ENCODE results near the gene GABRA1.

Gene GABRA1

DNA sequence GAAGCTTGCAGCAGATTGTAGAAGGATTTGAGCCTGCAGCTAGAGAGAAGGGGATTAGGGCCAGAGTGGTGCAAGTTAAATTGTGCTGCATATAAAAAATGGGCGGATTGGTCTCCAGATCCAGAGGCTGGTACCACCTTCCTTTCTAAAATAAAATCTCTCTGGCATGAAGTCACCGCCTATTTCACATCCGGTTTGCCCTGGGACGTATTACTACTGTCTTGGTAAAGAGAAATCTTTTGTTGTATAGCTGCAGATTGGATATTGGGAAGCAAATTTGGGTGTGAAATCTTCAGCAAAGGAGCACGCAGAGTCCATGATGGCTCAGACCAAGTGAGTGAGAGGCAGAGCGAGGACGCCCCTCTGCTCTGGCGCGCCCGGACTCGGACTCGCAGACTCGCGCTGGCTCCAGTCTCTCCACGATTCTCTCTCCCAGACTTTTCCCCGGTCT is at the start of gene GABRA1:
GABRA1 (plus strand) TSS at position 180 of the 451 bp plus-strand sequence. CDS start 2,691 bp downstream, outside the sequence.
- no peak within 1 kb of the TSS for H3K27ac ChIP-seq (ENCODE audit: low read depth, low read length)
- no peaks in the 10 kb centered on the region for H3K4me1 ChIP-seq (ENCODE audit: control insufficient read depth, insufficient read depth, low read length)
- no peak within 1 kb of the TSS for H3K9ac ChIP-seq (ENCODE audit: low read length)
- no peaks in the 10 kb centered on the region for H3K36me3 ChIP-seq (ENCODE audit: control insufficient read depth, insufficient read depth, low read length)
- H3K4me3 ChIP-seq (ENCODE audit: low read length): peak within 1 kb of the TSS; percentile 9
- peaks cover 2% of the 10 kb centered on the region for H3K27me3 ChIP-seq (ENCODE audit: control insufficient read depth, insufficient read depth, low read length)

- Histone ChIP-seq H3K4me3 (ENCODE audit: low read length) (no peak overlapping the region), H3K4me1 (ENCODE audit: control insufficient read depth, insufficient read depth, low read length) (no peaks in the 10 kb centered on the region), H3K27ac (ENCODE audit: low read depth, low read length) (no peak overlapping the region), H3K27me3 (ENCODE audit: control insufficient read depth, insufficient read depth, low read length) (no peaks in the 10 kb centered on the region), H3K9ac (ENCODE audit: low read length) (no peak overlapping the region), H3K36me3 (ENCODE audit: control insufficient read depth, insufficient read depth, low read length) (no peaks in the 10 kb centered on the region)
Measured at GRCh38 chr5:161799316-161799715, 48.6 kb upstream of the GABRA1 start.

DNA sequence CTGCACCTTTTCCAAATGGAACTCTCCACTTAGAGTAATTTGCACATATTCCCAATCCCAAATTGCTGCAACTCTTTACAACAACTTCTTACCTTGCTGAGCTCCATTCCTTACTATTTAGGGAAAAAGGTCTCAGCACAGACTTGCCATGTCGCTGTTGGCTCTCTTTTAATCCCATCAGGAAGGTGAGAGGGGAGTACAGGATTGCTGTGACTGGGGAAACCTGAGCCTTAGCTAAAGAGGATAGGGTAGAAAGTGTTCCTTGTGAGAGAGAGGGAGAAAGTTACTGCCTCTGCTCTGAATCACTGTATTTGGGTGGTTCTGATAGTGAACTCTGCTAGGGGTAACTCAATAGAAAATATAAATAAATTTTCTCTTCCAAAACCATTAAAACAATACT is 43.7 kb upstream of the GABRA1 start:
- H3K27ac ChIP-seq (ENCODE audit: low read depth, low read length): no peak overlapping the region
- H3K9ac ChIP-seq (ENCODE audit: low read length): no peak overlapping the region

DNA sequence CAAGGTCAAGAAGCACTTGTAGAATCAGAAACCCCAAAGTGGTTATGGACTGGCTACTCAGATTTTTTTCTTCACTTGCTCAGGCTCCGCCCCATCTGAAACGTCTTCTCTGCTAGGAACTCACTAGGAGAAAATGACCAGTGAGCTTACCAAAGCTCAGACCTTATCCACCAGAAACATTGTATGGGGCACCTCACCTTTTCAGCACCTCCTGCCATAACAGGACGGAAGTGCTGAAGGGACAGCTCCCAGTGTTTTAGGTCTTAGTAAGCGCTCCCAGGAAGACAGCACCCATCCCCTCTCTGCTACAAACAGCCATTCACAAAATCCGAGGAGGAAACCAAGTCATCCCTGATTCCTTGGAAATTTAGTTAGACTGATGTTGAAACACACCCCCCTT is 1.2 kb upstream of the GABRA1 start:
- H3K9ac ChIP-seq (ENCODE audit: low read length): no peak overlapping the region
- H3K4me3 ChIP-seq (ENCODE audit: low read length): no peak overlapping the region
- no peak overlapping the region for H3K27ac ChIP-seq (ENCODE audit: low read depth, low read length)
- H3K4me1 ChIP-seq (ENCODE audit: control insufficient read depth, insufficient read depth, low read length): no peaks in the 10 kb centered on the region
- H3K27me3 ChIP-seq (ENCODE audit: control insufficient read depth, insufficient read depth, low read length): peaks cover 2% of the 10 kb centered on the region
- no peaks in the 10 kb centered on the region for H3K36me3 ChIP-seq (ENCODE audit: control insufficient read depth, insufficient read depth, low read length)

More for the DNA sequence above, 43.7 kb upstream of the GABRA1 start:
- Histone ChIP-seq H3K4me1 (ENCODE audit: control insufficient read depth, insufficient read depth, low read length) (no peaks in the 10 kb centered on the region), H3K27me3 (ENCODE audit: control insufficient read depth, insufficient read depth, low read length) (no peaks in the 10 kb centered on the region), H3K4me3 (ENCODE audit: low read length) (no peak overlapping the region), H3K36me3 (ENCODE audit: control insufficient read depth, insufficient read depth, low read length) (no peaks in the 10 kb centered on the region)

- H3K9ac ChIP-seq (ENCODE audit: low read length): no peak overlapping the region
- no peak overlapping the region for H3K27ac ChIP-seq (ENCODE audit: low read depth, low read length)
- H3K36me3 ChIP-seq (ENCODE audit: control insufficient read depth, insufficient read depth, low read length): no peaks in the 10 kb centered on the region
- H3K4me3 ChIP-seq (ENCODE audit: low read length): no peak overlapping the region
- H3K4me1 ChIP-seq (ENCODE audit: control insufficient read depth, insufficient read depth, low read length): no peaks in the 10 kb centered on the region
- peaks cover 2% of the 10 kb centered on the region for H3K27me3 ChIP-seq (ENCODE audit: control insufficient read depth, insufficient read depth, low read length)
Measured at GRCh38 chr5:161847447-161847846, 473 bp upstream of the GABRA1 start.

- Histone ChIP-seq H3K4me1 (ENCODE audit: control insufficient read depth, insufficient read depth, low read length) (no peaks in the 10 kb centered on the region), H3K9ac (ENCODE audit: low read length) (no peak overlapping the region), H3K27ac (ENCODE audit: low read depth, low read length) (no peak overlapping the region), H3K36me3 (ENCODE audit: control insufficient read depth, insufficient read depth, low read length) (no peaks in the 10 kb centered on the region), H3K27me3 (ENCODE audit: control insufficient read depth, insufficient read depth, low read length) (peaks cover 2% of the 10 kb centered on the region), H3K4me3 (ENCODE audit: low read length) (no peak overlapping the region)
Measured at GRCh38 chr5:161850491-161850890, 2.6 kb downstream of the GABRA1 start.

DNA sequence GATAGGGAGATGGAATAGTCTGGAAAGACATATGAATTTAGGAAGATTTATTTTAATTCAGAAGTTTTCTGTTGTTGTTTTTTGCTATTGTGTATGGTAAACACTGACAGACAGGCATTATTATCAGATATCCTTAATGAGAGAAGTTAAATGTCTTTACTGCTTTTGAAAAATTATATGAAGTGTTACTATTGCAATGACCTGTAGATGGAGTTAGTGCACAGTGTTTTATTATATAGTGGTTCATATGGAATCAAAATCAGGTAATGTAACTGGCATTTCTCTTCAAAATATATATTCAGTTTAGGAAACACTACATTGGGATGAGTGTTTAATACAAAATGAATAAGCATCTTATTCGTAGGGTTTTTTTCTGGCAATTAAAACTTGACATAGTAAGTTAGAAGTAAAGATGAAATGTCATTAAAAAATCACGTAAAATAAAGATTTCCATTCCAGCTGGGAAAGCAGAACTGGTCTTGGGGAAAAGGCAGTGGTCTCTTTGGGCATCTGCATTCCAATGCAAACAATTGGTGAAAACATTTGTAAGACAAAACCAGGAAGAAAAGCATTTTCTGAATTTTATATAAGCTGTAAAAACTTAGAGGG is 3.9 kb downstream of the GABRA1 start:
- H3K4me1 ChIP-seq (ENCODE audit: control insufficient read depth, insufficient read depth, low read length): no peaks in the 10 kb centered on the region
- H3K9ac ChIP-seq (ENCODE audit: low read length): no peak overlapping the region
- H3K27ac ChIP-seq (ENCODE audit: low read depth, low read length): no peak overlapping the region
- H3K4me3 ChIP-seq (ENCODE audit: low read length): no peak overlapping the region
- H3K36me3 ChIP-seq (ENCODE audit: control insufficient read depth, insufficient read depth, low read length): no peaks in the 10 kb centered on the region
- peaks cover 2% of the 10 kb centered on the region for H3K27me3 ChIP-seq (ENCODE audit: control insufficient read depth, insufficient read depth, low read length)

DNA sequence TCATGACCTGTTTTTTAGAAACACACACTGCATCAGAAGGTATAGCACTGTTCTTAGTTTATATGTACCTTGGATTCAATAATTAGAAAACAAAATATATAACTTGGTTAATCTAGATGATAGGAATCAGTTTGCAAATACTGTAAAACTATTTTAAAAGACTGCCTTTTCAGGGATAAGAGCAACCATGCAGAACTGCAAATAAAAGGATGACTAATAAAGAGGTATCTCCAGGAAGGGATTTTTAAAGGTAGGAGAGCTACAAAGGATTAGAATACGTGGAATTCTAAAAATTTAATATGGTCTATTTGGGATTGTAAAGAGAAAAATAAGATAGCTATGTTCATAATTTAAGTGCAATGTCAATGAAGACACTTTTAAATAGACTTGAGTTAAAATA is 9.4 kb downstream of the GABRA1 start:
- Histone ChIP-seq H3K4me3 (ENCODE audit: low read length) (no peak overlapping the region), H3K36me3 (ENCODE audit: control insufficient read depth, insufficient read depth, low read length) (no peaks in the 10 kb centered on the region)

GRCh38 chr5:161863259-161863658 is 15.3 kb downstream of the GABRA1 start:
- no peaks in the 10 kb centered on the region for H3K4me1 ChIP-seq (ENCODE audit: control insufficient read depth, insufficient read depth, low read length)
- H3K9ac ChIP-seq (ENCODE audit: low read length): no peak overlapping the region
- H3K4me3 ChIP-seq (ENCODE audit: low read length): no peak overlapping the region
- no peak overlapping the region for H3K27ac ChIP-seq (ENCODE audit: low read depth, low read length)
- H3K36me3 ChIP-seq (ENCODE audit: control insufficient read depth, insufficient read depth, low read length): no peaks in the 10 kb centered on the region
- no peaks in the 10 kb centered on the region for H3K27me3 ChIP-seq (ENCODE audit: control insufficient read depth, insufficient read depth, low read length)

More for the DNA sequence above, 9.4 kb downstream of the GABRA1 start:
- no peak overlapping the region for H3K27ac ChIP-seq (ENCODE audit: low read depth, low read length)
- H3K27me3 ChIP-seq (ENCODE audit: control insufficient read depth, insufficient read depth, low read length): no peaks in the 10 kb centered on the region
- no peaks in the 10 kb centered on the region for H3K4me1 ChIP-seq (ENCODE audit: control insufficient read depth, insufficient read depth, low read length)
- H3K9ac ChIP-seq (ENCODE audit: low read length): no peak overlapping the region

DNA sequence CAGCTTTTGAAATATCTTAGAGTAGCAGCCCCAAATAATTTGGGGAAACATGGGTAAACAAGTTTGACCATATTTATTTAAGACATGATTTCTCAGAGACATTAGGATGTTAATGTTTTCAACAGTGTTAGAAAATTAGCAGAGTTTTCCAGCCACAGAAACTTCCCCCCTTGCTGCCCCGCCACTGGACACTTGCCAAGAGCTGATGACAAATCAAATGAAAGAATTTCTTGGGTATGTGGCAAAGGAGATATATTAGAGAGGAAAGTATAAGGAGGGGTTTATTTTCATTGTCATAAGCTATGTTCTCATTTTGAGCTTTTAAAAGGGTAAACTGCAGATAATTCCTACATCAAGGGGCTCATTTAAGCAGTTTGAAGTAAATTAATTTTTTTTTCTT is 15.9 kb downstream of the GABRA1 start:
- Histone ChIP-seq H3K36me3 (ENCODE audit: control insufficient read depth, insufficient read depth, low read length) (no peaks in the 10 kb centered on the region), H3K27ac (ENCODE audit: low read depth, low read length) (no peak overlapping the region), H3K4me3 (ENCODE audit: low read length) (no peak overlapping the region), H3K4me1 (ENCODE audit: control insufficient read depth, insufficient read depth, low read length) (no peaks in the 10 kb centered on the region), H3K27me3 (ENCODE audit: control insufficient read depth, insufficient read depth, low read length) (no peaks in the 10 kb centered on the region), H3K9ac (ENCODE audit: low read length) (no peak overlapping the region)

GRCh38 chr5:161865510-161865909 is 17.6 kb downstream of the GABRA1 start:
- Histone ChIP-seq H3K4me1 (ENCODE audit: control insufficient read depth, insufficient read depth, low read length) (no peaks in the 10 kb centered on the region), H3K9ac (ENCODE audit: low read length) (no peak overlapping the region), H3K27ac (ENCODE audit: low read depth, low read length) (no peak overlapping the region), H3K4me3 (ENCODE audit: low read length) (no peak overlapping the region), H3K36me3 (ENCODE audit: control insufficient read depth, insufficient read depth, low read length) (no peaks in the 10 kb centered on the region), H3K27me3 (ENCODE audit: control insufficient read depth, insufficient read depth, low read length) (no peaks in the 10 kb centered on the region)

- H3K4me3 ChIP-seq (ENCODE audit: low read length): no peak overlapping the region
- H3K36me3 ChIP-seq (ENCODE audit: control insufficient read depth, insufficient read depth, low read length): no peaks in the 10 kb centered on the region
- no peaks in the 10 kb centered on the region for H3K4me1 ChIP-seq (ENCODE audit: control insufficient read depth, insufficient read depth, low read length)
- H3K27me3 ChIP-seq (ENCODE audit: control insufficient read depth, insufficient read depth, low read length): no peaks in the 10 kb centered on the region
- H3K9ac ChIP-seq (ENCODE audit: low read length): no peak overlapping the region
- no peak overlapping the region for H3K27ac ChIP-seq (ENCODE audit: low read depth, low read length)
Measured at GRCh38 chr5:161889971-161890370, 42.1 kb downstream of the GABRA1 start.

DNA sequence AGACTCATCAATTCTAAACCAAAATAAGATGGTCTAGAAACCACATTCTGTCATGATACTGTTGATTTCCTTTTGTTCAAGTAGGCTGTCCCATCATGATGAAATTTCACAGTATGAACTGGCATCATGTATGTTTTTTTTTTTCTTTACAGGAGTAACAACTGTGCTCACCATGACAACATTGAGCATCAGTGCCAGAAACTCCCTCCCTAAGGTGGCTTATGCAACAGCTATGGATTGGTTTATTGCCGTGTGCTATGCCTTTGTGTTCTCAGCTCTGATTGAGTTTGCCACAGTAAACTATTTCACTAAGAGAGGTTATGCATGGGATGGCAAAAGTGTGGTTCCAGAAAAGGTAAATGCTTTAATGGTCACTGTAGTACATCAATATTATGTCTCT is 47.6 kb downstream of the GABRA1 start:
- no peaks in the 10 kb centered on the region for H3K36me3 ChIP-seq (ENCODE audit: control insufficient read depth, insufficient read depth, low read length)
- H3K27ac ChIP-seq (ENCODE audit: low read depth, low read length): no peak overlapping the region
- H3K4me3 ChIP-seq (ENCODE audit: low read length): no peak overlapping the region
- H3K4me1 ChIP-seq (ENCODE audit: control insufficient read depth, insufficient read depth, low read length): no peaks in the 10 kb centered on the region
- H3K27me3 ChIP-seq (ENCODE audit: control insufficient read depth, insufficient read depth, low read length): no peaks in the 10 kb centered on the region
- H3K9ac ChIP-seq (ENCODE audit: low read length): no peak overlapping the region
